ENCODE data around the gene CREB5. TPM values are rescaled to one million over a fixed set of nuclear protein-coding genes. Genes with fewer than 3 reads are reported as not detected.

The CREB5 gene
- total and polyA plus RNA-seq, 2 of the 8 experiments (the other 6 are each of a cell fraction or from before 2014, with no cell fraction given): 2.4 to 2.7 TPM

- Histone ChIP-seq H3K14ac (ENCODE audit: insufficient read length) (no peak overlapping the region), H3K18ac (ENCODE audit: extremely low read depth, low read length) (no peak overlapping the region), H3K79me1 (ENCODE audit: low read depth, low read length) (no peaks in the 10 kb centered on the region), H3K79me2 (ENCODE audit: control insufficient read depth in 1 of 2, insufficient read depth in 2 of 2, low read length in 2 of 2) (no peaks in the 10 kb centered on the region), H4K91ac (replicated peaks; ENCODE audit: insufficient read length, low read length) (no peak overlapping the region), H3K4me2 (ENCODE audit: insufficient read depth in 1 of 2, low read depth in 2 of 2, low read length in 2 of 2) (no peak overlapping the region), H2BK120ac (replicated peaks; ENCODE audit: low read depth, low read length) (no peak overlapping the region), H3K27ac (ENCODE audit: low read depth, low read length) (no peak overlapping the region), H2AK5ac (ENCODE audit: low read depth, low read length) (no peak overlapping the region), H4K5ac (ENCODE audit: insufficient read length, low read depth, low read length) (no peak overlapping the region), H3K27me3 (replicated peaks in 1 of 4; ENCODE audit: control insufficient read depth in 3 of 4, extremely low read depth in 1 of 4, insufficient read depth in 3 of 4, low read length in 3 of 4) (no peaks in the 10 kb centered on the region; a peak in 1 of 7 replicates), H3K9me3 (ENCODE audit: insufficient read depth in 2 of 2, low read depth in 1 of 2, low read length in 1 of 2) (peaks cover 0 to 4% of the 10 kb centered on the region in 2 experiments; a peak in 1 of 4 replicates), H2AFZ (ENCODE audit: low read length) (no peak overlapping the region), H3K4ac (replicated peaks; ENCODE audit: insufficient read length, low read depth, low read length) (no peak overlapping the region), H3K56ac (replicated peaks; ENCODE audit: insufficient read length, low read depth, low read length) (no peak overlapping the region), H3K36me3 (ENCODE audit: control insufficient read depth in 2 of 4, insufficient read depth in 4 of 4, low read length in 3 of 4) (no peaks in the 10 kb centered on the region), H3K4me3 (ENCODE audit: extremely low read depth in 1 of 4, insufficient read depth in 2 of 4, low read depth in 3 of 4, low read length in 4 of 4) (no peak overlapping the region), H2BK5ac (ENCODE audit: low read depth, low read length) (no peak overlapping the region), H3K23ac (ENCODE audit: insufficient read length) (no peak overlapping the region), H4K20me1 (replicated peaks in 1 of 2; ENCODE audit: control insufficient read depth in 1 of 2, insufficient read depth in 2 of 2, low read length in 2 of 2) (no peaks in the 10 kb centered on the region), H3K9ac (replicated peaks in 1 of 4; ENCODE audit: extremely low read depth in 1 of 4, low read depth in 3 of 4, low read length in 3 of 4) (no peak overlapping the region), H2BK20ac (ENCODE audit: low read length) (no peak overlapping the region), H2BK15ac (ENCODE audit: low read length) (no peak overlapping the region), H3K23me2 (ENCODE audit: low read depth, low read length) (no peaks in the 10 kb centered on the region), H4K8ac (ENCODE audit: extremely low read depth, insufficient read depth, low read length) (no peak overlapping the region), H2BK12ac (ENCODE audit: low read depth, low read length) (no peak overlapping the region), H3K4me1 (replicated peaks in 1 of 4; ENCODE audit: control insufficient read depth in 3 of 4, insufficient read depth in 4 of 4, low read length in 3 of 4) (no peaks in the 10 kb centered on the region)
- FAIRE-seq (no peak), DNase-seq (ENCODE audit: low read depth in 1 of 2, low spot score in 2 of 2) (no peak)
- POLR2A ChIA-PET (ENCODE audit: partially characterized antibody): no interaction called here
- CTCF ChIA-PET (ENCODE audit: partially characterized antibody): interaction anchor here (0.8 to 1.9 kb wide), 2 partner anchors 10 to 40 kb away, joined by 3 to 5 read pairs; no protein-coding TSS in a partner anchor
- WGBS, 2 experiments (ENCODE audit: extremely low coverage in 1 of 2, insufficient coverage in 1 of 2, insufficient read length in 1 of 2, insufficient replicate concordance in 2 of 2, low coverage in 1 of 2, low lambda C conversion rate in 2 of 2, missing lambda C conversion rate in 1 of 2): 91% methylated on average over 3 of the region's 3 CpGs; no CpG with 5 or more reads in 1 of the 2 experiments
- TF ChIP-seq POU5F1 (IDR thresholded peaks at IDR 0.05; ENCODE audit: low read depth, low read length) (no peak), CEBPB (IDR thresholded peaks at IDR 0.05; ENCODE audit: low read depth, low read length) (no peak), SIN3A (conservative IDR thresholded peaks at IDR 0.05 in 1 of 2, IDR thresholded peaks at IDR 0.05 in 1 of 2; ENCODE audit: low read depth in 1 of 2, low read length in 2 of 2) (no peak), POLR2A (IDR thresholded peaks at IDR 0.05; ENCODE audit: control extremely low read depth in 1 of 2, low read depth in 2 of 2, low read length in 2 of 2) (no peak), CHD1 (IDR thresholded peaks at IDR 0.05; ENCODE audit: low read depth, low read length) (no peak), KDM4A (IDR thresholded peaks at IDR 0.05; ENCODE audit: low read depth, low read length, severe bottlenecking) (no peak)
Measured at GRCh38 chr7:28547115-28547514, 134.8 kb downstream of the CREB5 start.
